GM12874 (cell line): ENCODE results near the gene EMC10.

Experiments used
- CTCF ChIP-seq: IDR thresholded peaks from 2 replicates; pipeline ENCODE4 v1.5.1; 2011; ENCODE audit warnings: low read depth, mild to moderate bottlenecking, control low read depth, low read length, moderate library complexity; ENCODE audit not compliant: insufficient read depth

The EMC10 gene

GRCh38 chr19:50481351-50482149 is 5.2 kb downstream of the EMC10 start:
- no peak for TF ChIP-seq CTCF

- no peak for TF ChIP-seq CTCF
Measured at GRCh38 chr19:50482271-50482855, 6.1 kb downstream of the EMC10 start.

GRCh38 chr19:50482916-50483315 is 6.6 kb downstream of the EMC10 start:
- TF ChIP-seq CTCF: no peak

- no peak for TF ChIP-seq CTCF
Measured at GRCh38 chr19:50485284-50485955, 9.1 kb downstream of the EMC10 start.

- TF ChIP-seq CTCF: peak; percentile 49; the same call in 1 of the 2 replicates
Measured at GRCh38 chr19:50486823-50487515, 10.7 kb downstream of the EMC10 start.

GRCh38 chr19:50488389-50489194 is 12.3 kb downstream of the EMC10 start:
- TF ChIP-seq CTCF: no peak
